ENCODE data around the gene ZNF579.
"Not testable (repeated sequence)": the region's sequence is repeated elsewhere in the genome, so short reads cannot be mapped to it uniquely, and the experiment has no call there.

Gene ZNF579

GRCh38 chr19:55544776-55545439 is 35.7 kb downstream of the ZNF579 start:
- H3K4me1 Mint-ChIP-seq, result no peaks in the 10 kb centered on the region
- no peaks in the 10 kb centered on the region for H3K9me3 Mint-ChIP-seq

GRCh38 chr19:55544014-55544413 is 36.6 kb downstream of the ZNF579 start:
- H3K27me3 Mint-ChIP-seq, result peaks cover 3% of the 10 kb centered on the region
- no peaks in the 10 kb centered on the region for H3K36me3 Mint-ChIP-seq
- no peaks in the 10 kb centered on the region for H3K4me1 Mint-ChIP-seq
- no peak overlapping the region for H3K4me3 Mint-ChIP-seq
- H3K27ac Mint-ChIP-seq, result no peak overlapping the region
- H3K9me3 Mint-ChIP-seq, result no peaks in the 10 kb centered on the region

More at GRCh38 chr19:55544776-55545439, 35.7 kb downstream of the ZNF579 start:
- H3K4me3 Mint-ChIP-seq, result no peak overlapping the region
- peaks cover 6% of the 10 kb centered on the region for H3K27me3 Mint-ChIP-seq
- H3K27ac Mint-ChIP-seq, result no peak overlapping the region
- H3K36me3 Mint-ChIP-seq, result no peaks in the 10 kb centered on the region

- no peaks in the 10 kb centered on the region for H3K4me1 Mint-ChIP-seq
- peaks cover 3% of the 10 kb centered on the region for H3K27me3 Mint-ChIP-seq
- no peaks in the 10 kb centered on the region for H3K9me3 Mint-ChIP-seq
These were observed 37.1 kb downstream of the ZNF579 start for GRCh38 chr19:55543567-55543966.

GRCh38 chr19:55542292-55542855 is 38.3 kb downstream of the ZNF579 start:
- Mint-ChIP-seq H3K4me3 (no peak overlapping the region), H3K4me1 (no peaks in the 10 kb centered on the region), H3K36me3 (no peaks in the 10 kb centered on the region), H3K27me3 (peaks cover 2% of the 10 kb centered on the region), H3K27ac (no peak overlapping the region), H3K9me3 (no peaks in the 10 kb centered on the region)

More at GRCh38 chr19:55543567-55543966, 37.1 kb downstream of the ZNF579 start:
- Mint-ChIP-seq H3K36me3 (no peaks in the 10 kb centered on the region), H3K4me3 (no peak overlapping the region), H3K27ac (no peak overlapping the region)

- Mint-ChIP-seq H3K27ac (no peak overlapping the region), H3K4me1 (no peaks in the 10 kb centered on the region), H3K27me3 (peaks cover 2% of the 10 kb centered on the region), H3K4me3 (no peak overlapping the region), H3K9me3 (no peaks in the 10 kb centered on the region), H3K36me3 (no peaks in the 10 kb centered on the region)
These were observed 39.6 kb downstream of the ZNF579 start for GRCh38 chr19:55541091-55541490.

GRCh38 chr19:55540619-55541018 is 40.0 kb downstream of the ZNF579 start:
- Mint-ChIP-seq H3K36me3 (no peaks in the 10 kb centered on the region), H3K9me3 (no peaks in the 10 kb centered on the region), H3K4me3 (no peak overlapping the region), H3K4me1 (no peaks in the 10 kb centered on the region), H3K27ac (no peak overlapping the region), H3K27me3 (peaks cover under 1% of the 10 kb centered on the region)

GRCh38 chr19:55539090-55539984 is 41.3 kb downstream of the ZNF579 start:
- Mint-ChIP-seq H3K36me3 (no peaks in the 10 kb centered on the region), H3K27me3 (no peaks in the 10 kb centered on the region), H3K9me3 (no peaks in the 10 kb centered on the region), H3K4me1 (no peaks in the 10 kb centered on the region), H3K27ac (no peak overlapping the region), H3K4me3 (no peak overlapping the region)

- H3K36me3 Mint-ChIP-seq, result no peaks in the 10 kb centered on the region
- H3K4me1 Mint-ChIP-seq, result no peaks in the 10 kb centered on the region
- H3K9me3 Mint-ChIP-seq, result no peaks in the 10 kb centered on the region
- no peaks in the 10 kb centered on the region for H3K27me3 Mint-ChIP-seq
- no peak overlapping the region for H3K4me3 Mint-ChIP-seq
- no peak overlapping the region for H3K27ac Mint-ChIP-seq
These were observed 42.5 kb downstream of the ZNF579 start for GRCh38 chr19:55538132-55538531.

- no peaks in the 10 kb centered on the region for H3K9me3 Mint-ChIP-seq
These were observed 42.9 kb downstream of the ZNF579 start for GRCh38 chr19:55537741-55538111.

GRCh38 chr19:55536951-55537740 is 43.5 kb downstream of the ZNF579 start, which contains the start of gene SBK2:
SBK2 (minus strand) TSS chr19:55537133; CDS start chr19:55536294, 839 bp downstream.
- no peaks in the 10 kb centered on the region for H3K9me3 Mint-ChIP-seq
- no peaks in the 10 kb centered on the region for H3K27me3 Mint-ChIP-seq
- H3K4me3 Mint-ChIP-seq, result no peak within 1 kb of the TSS
- no peaks in the 10 kb centered on the region for H3K4me1 Mint-ChIP-seq
- no peaks in the 10 kb centered on the region for H3K36me3 Mint-ChIP-seq
- H3K27ac Mint-ChIP-seq, result no peak within 1 kb of the TSS

More at GRCh38 chr19:55537741-55538111, 42.9 kb downstream of the ZNF579 start:
- Mint-ChIP-seq H3K27ac (no peak overlapping the region), H3K27me3 (no peaks in the 10 kb centered on the region), H3K4me1 (no peaks in the 10 kb centered on the region), H3K4me3 (no peak overlapping the region), H3K36me3 (no peaks in the 10 kb centered on the region)

GRCh38 chr19:55536366-55536765 is 44.3 kb downstream of the ZNF579 start:
- no peak overlapping the region for H3K4me3 Mint-ChIP-seq
- H3K27ac Mint-ChIP-seq, result no peak overlapping the region
- H3K4me1 Mint-ChIP-seq, result no peaks in the 10 kb centered on the region
- no peaks in the 10 kb centered on the region for H3K36me3 Mint-ChIP-seq
- H3K9me3 Mint-ChIP-seq, result no peaks in the 10 kb centered on the region
- no peaks in the 10 kb centered on the region for H3K27me3 Mint-ChIP-seq

GRCh38 chr19:55535965-55536350 is 44.7 kb downstream of the ZNF579 start:
- H3K4me3 Mint-ChIP-seq, result no peak overlapping the region
- H3K36me3 Mint-ChIP-seq, result no peaks in the 10 kb centered on the region
- no peak overlapping the region for H3K27ac Mint-ChIP-seq
- H3K9me3 Mint-ChIP-seq, result no peaks in the 10 kb centered on the region
- H3K4me1 Mint-ChIP-seq, result no peaks in the 10 kb centered on the region
- H3K27me3 Mint-ChIP-seq, result no peaks in the 10 kb centered on the region

- Mint-ChIP-seq H3K4me3 (no peak overlapping the region), H3K36me3 (no peaks in the 10 kb centered on the region), H3K4me1 (no peaks in the 10 kb centered on the region), H3K9me3 (no peaks in the 10 kb centered on the region), H3K27me3 (no peaks in the 10 kb centered on the region), H3K27ac (no peak overlapping the region)
These were observed 45.3 kb downstream of the ZNF579 start for GRCh38 chr19:55535173-55535964.

- not testable (repeated sequence) for H3K4me1 Mint-ChIP-seq, H3K27ac Mint-ChIP-seq, H3K9me3 Mint-ChIP-seq, H3K4me3 Mint-ChIP-seq, H3K36me3 Mint-ChIP-seq, H3K27me3 Mint-ChIP-seq
These were observed 46.4 kb downstream of the ZNF579 start for GRCh38 chr19:55534280-55534679.

- H3K4me3 Mint-ChIP-seq, result no peak overlapping the region
- no peaks in the 10 kb centered on the region for H3K27me3 Mint-ChIP-seq
- no peaks in the 10 kb centered on the region for H3K4me1 Mint-ChIP-seq
- H3K9me3 Mint-ChIP-seq, result no peaks in the 10 kb centered on the region
- H3K36me3 Mint-ChIP-seq, result no peaks in the 10 kb centered on the region
- no peak overlapping the region for H3K27ac Mint-ChIP-seq
These were observed 49.7 kb downstream of the ZNF579 start for GRCh38 chr19:55530996-55531395.
